Mesendoderm (in vitro differentiated cells): Measurements from ENCODE around the gene ROBO3.

Experiments
- DNase-seq: peaks from one replicate; pipeline ENCODE4 v3.0.0; 2013
- H2AK5ac ChIP-seq: 2 replicates; pipeline ENCODE4 v1.6.1; 2013; ENCODE audit warnings: low read length, inconsistent platforms
- H2BK120ac ChIP-seq: 2 replicates; pipeline ENCODE4 v1.6.1; 2013; ENCODE audit warnings: low read depth, mild to moderate bottlenecking, low read length, moderate library complexity, mixed read lengths
- H2BK15ac ChIP-seq: replicated peaks from 2 replicates; pipeline ENCODE4 v1.6.1; 2013; ENCODE audit warnings: low read depth, mild to moderate bottlenecking, moderate library complexity
- H2BK5ac ChIP-seq: 2 replicates; pipeline ENCODE4 v1.6.1; 2013; ENCODE audit warnings: low read length, inconsistent platforms
- H3K18ac ChIP-seq: 2 replicates; pipeline ENCODE4 v1.6.1; 2013; ENCODE audit warnings: mild to moderate bottlenecking, low read length, mixed read lengths
- H3K23ac ChIP-seq: one replicate; pipeline ENCODE4 v1.6.1; 2013; ENCODE audit warnings: low read length
- H3K27ac ChIP-seq: 2 replicates; pipeline ENCODE4 v1.5.1; 2013; ENCODE audit warnings: low read depth, mild to moderate bottlenecking, inconsistent platforms, low read length, moderate library complexity
- H3K27me3 ChIP-seq: 2 replicates; pipeline ENCODE4 v1.6.1; 2013; ENCODE audit warnings: low read length, control low read depth, mild to moderate bottlenecking, inconsistent platforms; ENCODE audit not compliant: insufficient read depth, poor library complexity
- H3K36me3 ChIP-seq: 2 replicates; pipeline ENCODE4 v1.6.1; 2013; ENCODE audit warnings: low read length, inconsistent platforms; ENCODE audit not compliant: control insufficient read depth, insufficient read depth
- H3K4ac ChIP-seq: one replicate; pipeline ENCODE4 v1.6.1; 2013; ENCODE audit warnings: low read depth, mild to moderate bottlenecking, low read length, moderate library complexity
- H3K4me1 ChIP-seq: 2 replicates; pipeline ENCODE4 v1.6.1; 2013; ENCODE audit warnings: low read depth, low read length, inconsistent platforms; ENCODE audit not compliant: control insufficient read depth
- H3K4me2 ChIP-seq: 2 replicates; pipeline ENCODE4 v1.6.1; 2013; ENCODE audit warnings: low read length
- H3K4me3 ChIP-seq: 2 replicates; pipeline ENCODE4 v1.5.1; 2013; ENCODE audit warnings: mild to moderate bottlenecking, low read length
- H3K56ac ChIP-seq: one replicate; pipeline ENCODE4 v1.6.1; 2013; ENCODE audit warnings: low read length
- H3K79me1 ChIP-seq: 2 replicates; pipeline ENCODE4 v1.6.1; 2013; ENCODE audit warnings: low read length, inconsistent platforms
- H3K79me2 ChIP-seq: 2 replicates; pipeline ENCODE4 v1.6.1; 2013; ENCODE audit warnings: mild to moderate bottlenecking, low read length; ENCODE audit not compliant: control insufficient read depth, insufficient read depth
- H3K9ac ChIP-seq: 2 replicates; pipeline ENCODE4 v1.6.1; 2013; ENCODE audit warnings: low read length, inconsistent platforms
- H4K5ac ChIP-seq: one replicate; pipeline ENCODE4 v1.6.1; 2013; ENCODE audit warnings: low read length
- H4K8ac ChIP-seq: one replicate; pipeline ENCODE4 v1.6.1; 2013; ENCODE audit warnings: low read depth, mild to moderate bottlenecking, control low read depth, low read length, moderate library complexity
- WGBS: extraction: QIAGEN DNeasy Blood & Tissue Kit; methylation state at CpG from one replicate; pipeline ENCODE4 v1.1.7; 2013; ENCODE audit warnings: low lambda C conversion rate, missing lambda C conversion rate; ENCODE audit not compliant: insufficient coverage; ENCODE audit errors: extremely low coverage; 5-methylcytosine and 5-hydroxymethylcytosine counted together

Gene ROBO3

GRCh38 chr11:124870430-124870829, 5.2 kb downstream of the ROBO3 start:
- WGBS = no CpG with 5 or more reads among the region's 7 CpGs
- no peak overlapping the region for H2BK15ac ChIP-seq
- no peak overlapping the region for H3K27ac ChIP-seq

GRCh38 chr11:124872280-124872679, 7.0 kb downstream of the ROBO3 start:
- Histone ChIP-seq H3K4me3 (no peak overlapping the region), H4K5ac (no peak overlapping the region), H3K27ac (no peak overlapping the region), H3K56ac (no peak overlapping the region), H3K4me1 (no peaks in the 10 kb centered on the region), H3K9ac (no peak overlapping the region), H3K79me1 (no peaks in the 10 kb centered on the region), H2AK5ac (no peak overlapping the region), H2BK15ac (no peak overlapping the region), H3K18ac (no peak overlapping the region), H3K4ac (no peak overlapping the region), H2BK120ac (no peak overlapping the region), H3K4me2 (no peak overlapping the region), H3K36me3 (no peaks in the 10 kb centered on the region), H3K79me2 (no peaks in the 10 kb centered on the region), H3K23ac (no peak overlapping the region), H2BK5ac (no peak overlapping the region), H4K8ac (no peak overlapping the region), H3K27me3 (peaks cover 38% of the 10 kb centered on the region)
- no peak for DNase-seq
- WGBS = no CpG with 5 or more reads among the region's 8 CpGs

More at GRCh38 chr11:124870430-124870829, 5.2 kb downstream of the ROBO3 start:
- no peak overlapping the region for H3K4me2 ChIP-seq
- no peaks in the 10 kb centered on the region for H3K36me3 ChIP-seq
- DNase-seq = no peak
- no peak overlapping the region for H2AK5ac ChIP-seq
- H3K79me2 ChIP-seq = no peaks in the 10 kb centered on the region
- H2BK120ac ChIP-seq = no peak overlapping the region
- no peak overlapping the region for H3K4ac ChIP-seq
- H3K9ac ChIP-seq = no peak overlapping the region
- no peak overlapping the region for H3K4me3 ChIP-seq
- no peak overlapping the region for H3K56ac ChIP-seq
- H4K5ac ChIP-seq = no peak overlapping the region
- no peaks in the 10 kb centered on the region for H3K79me1 ChIP-seq
- H3K4me1 ChIP-seq = no peaks in the 10 kb centered on the region
- H3K18ac ChIP-seq = no peak overlapping the region
- no peak overlapping the region for H4K8ac ChIP-seq
- no peak overlapping the region for H2BK5ac ChIP-seq
- peaks cover 55% of the 10 kb centered on the region for H3K27me3 ChIP-seq
- no peak overlapping the region for H3K23ac ChIP-seq

- no CpG with 5 or more reads among the region's 9 CpGs for WGBS
- no peak overlapping the region for H4K8ac ChIP-seq
- no peak overlapping the region for H3K4ac ChIP-seq
- no peaks in the 10 kb centered on the region for H3K79me1 ChIP-seq
- no peak overlapping the region for H2BK5ac ChIP-seq
- H3K56ac ChIP-seq = no peak overlapping the region
- peaks cover 36% of the 10 kb centered on the region for H3K27me3 ChIP-seq
- no peak overlapping the region for H3K9ac ChIP-seq
- DNase-seq = peak; percentile 58
- no peaks in the 10 kb centered on the region for H3K36me3 ChIP-seq
- no peak overlapping the region for H3K27ac ChIP-seq
- H3K4me1 ChIP-seq = no peaks in the 10 kb centered on the region
- no peak overlapping the region for H4K5ac ChIP-seq
- H3K18ac ChIP-seq = no peak overlapping the region
- no peak overlapping the region for H2AK5ac ChIP-seq
- no peak overlapping the region for H2BK15ac ChIP-seq
- H3K79me2 ChIP-seq = no peaks in the 10 kb centered on the region
- no peak overlapping the region for H3K4me2 ChIP-seq
- no peak overlapping the region for H3K4me3 ChIP-seq
- no peak overlapping the region for H2BK120ac ChIP-seq
- no peak overlapping the region for H3K23ac ChIP-seq
Observed at GRCh38 chr11:124872741-124873140, 7.5 kb downstream of the ROBO3 start.

GRCh38 chr11:124873951-124874350, 8.7 kb downstream of the ROBO3 start:
- Histone ChIP-seq H3K9ac (no peak overlapping the region), H4K5ac (no peak overlapping the region), H3K4me2 (no peak overlapping the region), H3K23ac (no peak overlapping the region), H4K8ac (no peak overlapping the region), H3K56ac (no peak overlapping the region), H3K4me3 (no peak overlapping the region), H3K18ac (no peak overlapping the region), H3K27ac (no peak overlapping the region), H3K79me1 (no peaks in the 10 kb centered on the region), H2BK15ac (no peak overlapping the region), H2AK5ac (no peak overlapping the region), H2BK120ac (no peak overlapping the region), H2BK5ac (no peak overlapping the region), H3K79me2 (no peaks in the 10 kb centered on the region), H3K4me1 (no peaks in the 10 kb centered on the region), H3K27me3 (peaks cover 24% of the 10 kb centered on the region), H3K36me3 (no peaks in the 10 kb centered on the region), H3K4ac (no peak overlapping the region)
- no CpG with 5 or more reads among the region's 8 CpGs for WGBS
- DNase-seq = no peak

GRCh38 chr11:124874571-124875255, 9.5 kb downstream of the ROBO3 start:
- Histone ChIP-seq H3K79me1 (no peaks in the 10 kb centered on the region), H3K4me3 (no peak overlapping the region), H3K4ac (no peak overlapping the region), H3K4me2 (no peak overlapping the region), H3K18ac (no peak overlapping the region), H3K79me2 (no peaks in the 10 kb centered on the region), H2BK5ac (no peak overlapping the region), H3K4me1 (no peaks in the 10 kb centered on the region), H4K5ac (no peak overlapping the region), H2BK120ac (no peak overlapping the region), H4K8ac (no peak overlapping the region), H3K27me3 (peaks cover 17% of the 10 kb centered on the region), H2AK5ac (no peak overlapping the region), H3K27ac (no peak overlapping the region), H2BK15ac (no peak overlapping the region), H3K56ac (no peak overlapping the region), H3K36me3 (no peaks in the 10 kb centered on the region), H3K9ac (no peak overlapping the region), H3K23ac (no peak overlapping the region)
- no peak for DNase-seq
- WGBS = no CpG with 5 or more reads among the region's 7 CpGs

GRCh38 chr11:124875401-124875800, 10.2 kb downstream of the ROBO3 start:
- H2AK5ac ChIP-seq = no peak overlapping the region
- no peaks in the 10 kb centered on the region for H3K4me1 ChIP-seq
- H2BK15ac ChIP-seq = no peak overlapping the region
- H3K79me2 ChIP-seq = no peaks in the 10 kb centered on the region
- H3K9ac ChIP-seq = no peak overlapping the region
- no peak overlapping the region for H3K23ac ChIP-seq
- H3K56ac ChIP-seq = no peak overlapping the region
- peaks cover 11% of the 10 kb centered on the region for H3K27me3 ChIP-seq
- H3K4ac ChIP-seq = no peak overlapping the region
- no peak overlapping the region for H4K5ac ChIP-seq
- H3K4me2 ChIP-seq = no peak overlapping the region
- no peak overlapping the region for H4K8ac ChIP-seq
- H2BK5ac ChIP-seq = no peak overlapping the region
- no peaks in the 10 kb centered on the region for H3K79me1 ChIP-seq
- no peak overlapping the region for H3K4me3 ChIP-seq
- WGBS = no CpG with 5 or more reads among the region's 3 CpGs
- H2BK120ac ChIP-seq = no peak overlapping the region
- no peak for DNase-seq
- no peak overlapping the region for H3K27ac ChIP-seq
- H3K36me3 ChIP-seq = no peaks in the 10 kb centered on the region
- no peak overlapping the region for H3K18ac ChIP-seq
